Mammary epithelial cell (primary cell): ENCODE results near the gene FMN1.

Experiments used
- EZH2 ChIP-seq: IDR thresholded peaks from 2 replicates; pipeline ENCODE4 v1.6.1; 2012; ENCODE audit warnings: low read length, inconsistent platforms, borderline replicate concordance
- TF ChIP-seq, protein P1 (sequence below), 2 donors: IDR thresholded peaks in 1 of 2; conservative IDR thresholded peaks in 1 of 2; 2 replicates each; pipeline ENCODE4 v1.5.1; 2011 to 2012; ENCODE audit warnings: inconsistent platforms in 2 of 2, low read length in 2 of 2, mild to moderate bottlenecking in 2 of 2, control low read depth in 1 of 2, low read depth in 1 of 2; ENCODE audit not compliant: insufficient read depth in 1 of 2; ENCODE audit errors: extremely low read depth in 1 of 2

DNA sequence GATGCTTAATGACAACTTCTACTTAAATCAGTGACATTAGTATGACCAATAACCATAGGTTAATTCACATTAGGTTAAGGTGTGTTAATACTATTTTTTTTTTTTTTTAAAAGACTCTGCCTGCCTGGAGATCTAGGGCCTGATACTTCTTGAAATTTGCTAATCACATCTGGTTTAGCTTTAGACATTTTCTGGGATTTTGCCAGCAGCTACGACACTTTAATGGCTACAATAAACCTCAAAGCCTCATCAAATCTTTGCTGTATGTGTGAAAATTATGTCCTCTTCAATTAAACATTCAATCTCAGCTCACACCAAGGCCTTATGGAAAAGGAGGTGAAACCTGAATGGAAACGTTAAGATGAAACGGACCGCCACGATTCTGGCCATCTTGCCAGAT is 308.8 kb downstream of the FMN1 start:
- TF ChIP-seq, protein P1, sequence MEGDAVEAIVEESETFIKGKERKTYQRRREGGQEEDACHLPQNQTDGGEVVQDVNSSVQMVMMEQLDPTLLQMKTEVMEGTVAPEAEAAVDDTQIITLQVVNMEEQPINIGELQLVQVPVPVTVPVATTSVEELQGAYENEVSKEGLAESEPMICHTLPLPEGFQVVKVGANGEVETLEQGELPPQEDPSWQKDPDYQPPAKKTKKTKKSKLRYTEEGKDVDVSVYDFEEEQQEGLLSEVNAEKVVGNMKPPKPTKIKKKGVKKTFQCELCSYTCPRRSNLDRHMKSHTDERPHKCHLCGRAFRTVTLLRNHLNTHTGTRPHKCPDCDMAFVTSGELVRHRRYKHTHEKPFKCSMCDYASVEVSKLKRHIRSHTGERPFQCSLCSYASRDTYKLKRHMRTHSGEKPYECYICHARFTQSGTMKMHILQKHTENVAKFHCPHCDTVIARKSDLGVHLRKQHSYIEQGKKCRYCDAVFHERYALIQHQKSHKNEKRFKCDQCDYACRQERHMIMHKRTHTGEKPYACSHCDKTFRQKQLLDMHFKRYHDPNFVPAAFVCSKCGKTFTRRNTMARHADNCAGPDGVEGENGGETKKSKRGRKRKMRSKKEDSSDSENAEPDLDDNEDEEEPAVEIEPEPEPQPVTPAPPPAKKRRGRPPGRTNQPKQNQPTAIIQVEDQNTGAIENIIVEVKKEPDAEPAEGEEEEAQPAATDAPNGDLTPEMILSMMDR (conservative IDR thresholded peaks at IDR 0.05 in 1 of 2, IDR thresholded peaks at IDR 0.05 in 1 of 2; ENCODE audit: extremely low read depth in 1 of 2, insufficient read depth in 1 of 2, low read depth in 1 of 2, low read length in 2 of 2) = no peak
- TF ChIP-seq EZH2 = no peak
